Esophagus squamous epithelium (tissue), 4 donors: ENCODE measurements around the gene COL16A1.

Experiments
- POLR2A ChIP-seq, 4 donors: fragments of 450-650 bp; IDR thresholded peaks; one replicate each; pipeline ENCODE4 v1.6.1; 2017; ENCODE audit warnings: antibody characterized with exemption in 4 of 4, mild to moderate bottlenecking in 4 of 4, moderate library complexity in 3 of 4
- TF ChIP-seq, protein P1 (sequence below), 6 experiments: fragments of 450-650 bp in 4 of 6; fragments of 200-600 bp in 2 of 6; sonication (generic) in 2 of 6; IDR thresholded peaks; one replicate each; pipeline ENCODE4 v1.5.1; 2016 to 2019; ENCODE audit warnings: antibody characterized with exemption in 6 of 6, mild to moderate bottlenecking in 4 of 6, moderate library complexity in 4 of 6

DNA sequence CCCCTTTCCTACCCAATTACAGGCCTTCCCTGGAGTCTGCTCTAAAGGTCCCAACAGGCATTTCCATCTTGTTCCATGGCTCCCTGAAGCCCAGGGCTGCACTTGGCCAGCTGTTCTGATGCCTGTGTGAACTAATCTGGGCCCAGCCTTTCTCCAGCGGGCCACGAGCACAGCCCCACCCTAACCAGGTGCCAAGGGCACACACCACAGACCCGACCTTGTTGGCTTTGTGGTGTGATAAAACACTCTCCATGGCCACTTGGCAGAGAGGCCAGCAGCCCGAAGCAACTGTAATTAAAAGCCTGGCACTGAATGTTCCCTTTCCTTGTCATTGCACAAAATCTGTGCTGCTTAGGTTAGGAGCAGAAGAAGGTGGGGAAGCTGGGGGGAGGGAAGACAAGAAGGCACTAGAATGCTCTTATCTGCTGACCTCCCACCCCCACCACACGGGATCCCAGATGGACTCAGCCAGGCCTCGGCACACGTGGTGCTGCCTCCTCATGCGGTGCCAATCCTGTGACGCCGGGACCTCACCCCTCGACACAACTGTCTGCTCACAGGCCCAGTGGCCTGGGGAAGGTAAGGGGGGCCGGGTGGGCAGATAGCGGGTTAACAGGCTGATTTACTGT lies 76.4 kb downstream of the COL16A1 start:
- TF ChIP-seq, protein P1, sequence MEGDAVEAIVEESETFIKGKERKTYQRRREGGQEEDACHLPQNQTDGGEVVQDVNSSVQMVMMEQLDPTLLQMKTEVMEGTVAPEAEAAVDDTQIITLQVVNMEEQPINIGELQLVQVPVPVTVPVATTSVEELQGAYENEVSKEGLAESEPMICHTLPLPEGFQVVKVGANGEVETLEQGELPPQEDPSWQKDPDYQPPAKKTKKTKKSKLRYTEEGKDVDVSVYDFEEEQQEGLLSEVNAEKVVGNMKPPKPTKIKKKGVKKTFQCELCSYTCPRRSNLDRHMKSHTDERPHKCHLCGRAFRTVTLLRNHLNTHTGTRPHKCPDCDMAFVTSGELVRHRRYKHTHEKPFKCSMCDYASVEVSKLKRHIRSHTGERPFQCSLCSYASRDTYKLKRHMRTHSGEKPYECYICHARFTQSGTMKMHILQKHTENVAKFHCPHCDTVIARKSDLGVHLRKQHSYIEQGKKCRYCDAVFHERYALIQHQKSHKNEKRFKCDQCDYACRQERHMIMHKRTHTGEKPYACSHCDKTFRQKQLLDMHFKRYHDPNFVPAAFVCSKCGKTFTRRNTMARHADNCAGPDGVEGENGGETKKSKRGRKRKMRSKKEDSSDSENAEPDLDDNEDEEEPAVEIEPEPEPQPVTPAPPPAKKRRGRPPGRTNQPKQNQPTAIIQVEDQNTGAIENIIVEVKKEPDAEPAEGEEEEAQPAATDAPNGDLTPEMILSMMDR (IDR thresholded peaks at IDR 0.05) = no peak
- no peak for TF ChIP-seq POLR2A (IDR thresholded peaks at IDR 0.05)
